D721Med (cell line): ENCODE results near the gene TMPRSS12.
"Not testable (repeated sequence)": the region's sequence is repeated elsewhere in the genome, so short reads cannot be mapped to it uniquely, and the experiment has no call there.

Source experiments
- DNase-seq: peaks from one replicate; pipeline ENCODE4 v3.0.0; 2011; ENCODE audit warnings: low spot score; ENCODE audit not compliant: insufficient read length
- FAIRE-seq: peaks from 2 replicates; lab custom pipeline; 2011; peaks lifted over from hg19 to GRCh38; lab: Jason Lieb, UNC
- CTCF ChIP-seq: IDR thresholded peaks from 2 replicates; pipeline ENCODE4 v1.5.1; 2012; ENCODE audit warnings: mild to moderate bottlenecking, control low read depth; ENCODE audit not compliant: insufficient read depth; ENCODE audit errors: missing control alignments

Gene TMPRSS12

GRCh38 chr12:50824914-50825313 is 17.8 kb upstream of the TMPRSS12 start:
- FAIRE-seq (no peak), DNase-seq (no peak)
- TF ChIP-seq CTCF = no peak

GRCh38 chr12:50825372-50825838 is 17.3 kb upstream of the TMPRSS12 start:
- peak; percentile 51 for TF ChIP-seq CTCF
- no peak for DNase-seq
- peak; percentile 67 for FAIRE-seq

GRCh38 chr12:50828121-50828520 is 14.6 kb upstream of the TMPRSS12 start:
- TF ChIP-seq CTCF = no peak
- FAIRE-seq (no peak), DNase-seq (no peak)

GRCh38 chr12:50828886-50829285 is 13.8 kb upstream of the TMPRSS12 start:
- DNase-seq (no peak), FAIRE-seq (no peak)
- TF ChIP-seq CTCF = no peak

- DNase-seq, FAIRE-seq: not testable (repeated sequence)
Observed at GRCh38 chr12:50833801-50834200, 8.9 kb upstream of the TMPRSS12 start.

GRCh38 chr12:50839042-50839441 is 3.7 kb upstream of the TMPRSS12 start:
- FAIRE-seq (no peak), DNase-seq (no peak)

GRCh38 chr12:50840809-50841487 is 1.8 kb upstream of the TMPRSS12 start:
- TF ChIP-seq CTCF = no peak
- DNase-seq = no peak
- FAIRE-seq = no peak

More at GRCh38 chr12:50839042-50839441, 3.7 kb upstream of the TMPRSS12 start:
- no peak for TF ChIP-seq CTCF
